ENCODE measurements around the gene EDRF1.

DNA sequence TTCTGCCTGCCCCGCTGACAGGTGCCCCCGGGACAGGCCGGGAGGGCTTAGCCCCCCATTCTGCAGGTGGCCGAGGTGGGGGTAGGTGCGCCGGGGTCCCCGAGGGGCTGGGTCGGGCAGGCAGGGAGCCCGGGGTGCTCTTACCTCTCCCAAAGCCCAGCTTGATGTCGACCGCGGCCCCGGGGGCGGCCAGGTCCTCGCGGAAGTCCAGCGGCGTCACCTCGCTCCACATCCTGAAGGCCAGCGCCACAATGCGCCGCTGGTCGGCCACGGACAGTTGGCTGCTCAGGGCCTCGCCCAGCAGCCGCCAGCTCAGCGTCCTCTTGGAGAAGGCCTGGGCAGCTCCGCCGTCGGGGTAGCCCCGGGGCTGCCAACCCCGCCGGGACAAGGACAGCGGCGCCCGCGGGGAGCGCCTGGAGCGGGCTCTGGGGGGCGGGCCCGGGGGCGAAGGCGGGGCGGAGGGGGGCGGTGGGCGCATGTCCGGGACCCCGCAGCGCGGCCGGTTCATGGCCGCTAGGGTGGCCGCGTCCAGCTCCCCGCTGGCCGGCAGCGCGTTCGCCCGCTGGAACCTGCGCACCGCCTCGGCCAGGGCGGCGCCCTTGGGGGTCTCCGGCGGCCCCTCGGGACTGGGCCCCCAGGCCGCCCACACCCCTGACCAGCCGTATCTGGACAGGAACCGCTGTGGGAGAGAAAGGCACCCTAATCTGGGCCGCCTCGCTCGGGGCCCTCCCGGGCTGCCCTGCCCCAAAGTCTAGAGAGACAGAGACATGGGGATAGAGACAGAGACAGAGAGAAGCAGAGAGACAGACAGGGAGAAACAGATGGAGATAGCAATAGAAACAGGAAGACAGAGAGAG, 54.4 kb downstream of the EDRF1 start:
- TF ChIP-seq, protein P1, sequence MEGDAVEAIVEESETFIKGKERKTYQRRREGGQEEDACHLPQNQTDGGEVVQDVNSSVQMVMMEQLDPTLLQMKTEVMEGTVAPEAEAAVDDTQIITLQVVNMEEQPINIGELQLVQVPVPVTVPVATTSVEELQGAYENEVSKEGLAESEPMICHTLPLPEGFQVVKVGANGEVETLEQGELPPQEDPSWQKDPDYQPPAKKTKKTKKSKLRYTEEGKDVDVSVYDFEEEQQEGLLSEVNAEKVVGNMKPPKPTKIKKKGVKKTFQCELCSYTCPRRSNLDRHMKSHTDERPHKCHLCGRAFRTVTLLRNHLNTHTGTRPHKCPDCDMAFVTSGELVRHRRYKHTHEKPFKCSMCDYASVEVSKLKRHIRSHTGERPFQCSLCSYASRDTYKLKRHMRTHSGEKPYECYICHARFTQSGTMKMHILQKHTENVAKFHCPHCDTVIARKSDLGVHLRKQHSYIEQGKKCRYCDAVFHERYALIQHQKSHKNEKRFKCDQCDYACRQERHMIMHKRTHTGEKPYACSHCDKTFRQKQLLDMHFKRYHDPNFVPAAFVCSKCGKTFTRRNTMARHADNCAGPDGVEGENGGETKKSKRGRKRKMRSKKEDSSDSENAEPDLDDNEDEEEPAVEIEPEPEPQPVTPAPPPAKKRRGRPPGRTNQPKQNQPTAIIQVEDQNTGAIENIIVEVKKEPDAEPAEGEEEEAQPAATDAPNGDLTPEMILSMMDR (IDR thresholded peaks at IDR 0.05): no peak
- TF ChIP-seq POLR2A (IDR thresholded peaks at IDR 0.05) (no peak), POLR2AphosphoS5 (IDR thresholded peaks at IDR 0.05) (no peak), EP300 (IDR thresholded peaks at IDR 0.05) (no peak)

Data from upper lobe of left lung (tissue), 4 donors.